LNCaP clone FGC (cell line): Measurements from ENCODE around the gene SH3D19.

ENCODE experiments used
- DNase-seq: peaks from one replicate; pipeline ENCODE4 v3.0.0-alpha.2; 2011; ENCODE audit warnings: low read depth
- H3K4me3 ChIP-seq: 2 replicates; pipeline ENCODE4 v1.5.1; 2011; ENCODE audit warnings: mild to moderate bottlenecking, low read depth, low read length, control low read depth
- TF ChIP-seq, protein P1 (sequence below): IDR thresholded peaks from 2 replicates; pipeline ENCODE4 v1.5.1; 2012; ENCODE audit warnings: mild to moderate bottlenecking; ENCODE audit not compliant: control insufficient read depth, insufficient read depth; ENCODE audit errors: extremely low read depth

Gene SH3D19

DNA sequence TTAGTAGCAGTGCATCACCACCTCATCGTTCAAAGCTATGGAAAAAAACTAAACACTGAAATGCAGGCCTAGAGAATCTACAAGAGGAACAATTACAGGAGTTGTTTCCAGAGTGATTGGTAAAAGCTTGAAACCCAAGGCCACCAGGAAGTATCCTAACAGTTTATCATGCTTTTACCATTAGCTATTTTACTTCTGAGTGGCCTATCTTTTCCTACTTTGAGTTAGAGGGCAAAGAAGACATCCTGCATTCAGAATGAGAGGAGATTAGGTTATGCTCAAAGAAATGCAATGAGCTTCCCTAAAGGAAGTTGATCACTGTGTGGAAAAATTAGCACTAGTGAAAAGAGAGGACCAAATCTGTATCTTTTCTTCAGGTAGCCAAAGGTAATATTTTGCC, 118.2 kb downstream of the SH3D19 start:
- DNase-seq, result no peak
- H3K4me3 ChIP-seq, result no peak overlapping the region
- TF ChIP-seq, protein P1, sequence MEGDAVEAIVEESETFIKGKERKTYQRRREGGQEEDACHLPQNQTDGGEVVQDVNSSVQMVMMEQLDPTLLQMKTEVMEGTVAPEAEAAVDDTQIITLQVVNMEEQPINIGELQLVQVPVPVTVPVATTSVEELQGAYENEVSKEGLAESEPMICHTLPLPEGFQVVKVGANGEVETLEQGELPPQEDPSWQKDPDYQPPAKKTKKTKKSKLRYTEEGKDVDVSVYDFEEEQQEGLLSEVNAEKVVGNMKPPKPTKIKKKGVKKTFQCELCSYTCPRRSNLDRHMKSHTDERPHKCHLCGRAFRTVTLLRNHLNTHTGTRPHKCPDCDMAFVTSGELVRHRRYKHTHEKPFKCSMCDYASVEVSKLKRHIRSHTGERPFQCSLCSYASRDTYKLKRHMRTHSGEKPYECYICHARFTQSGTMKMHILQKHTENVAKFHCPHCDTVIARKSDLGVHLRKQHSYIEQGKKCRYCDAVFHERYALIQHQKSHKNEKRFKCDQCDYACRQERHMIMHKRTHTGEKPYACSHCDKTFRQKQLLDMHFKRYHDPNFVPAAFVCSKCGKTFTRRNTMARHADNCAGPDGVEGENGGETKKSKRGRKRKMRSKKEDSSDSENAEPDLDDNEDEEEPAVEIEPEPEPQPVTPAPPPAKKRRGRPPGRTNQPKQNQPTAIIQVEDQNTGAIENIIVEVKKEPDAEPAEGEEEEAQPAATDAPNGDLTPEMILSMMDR, result no peak

DNA sequence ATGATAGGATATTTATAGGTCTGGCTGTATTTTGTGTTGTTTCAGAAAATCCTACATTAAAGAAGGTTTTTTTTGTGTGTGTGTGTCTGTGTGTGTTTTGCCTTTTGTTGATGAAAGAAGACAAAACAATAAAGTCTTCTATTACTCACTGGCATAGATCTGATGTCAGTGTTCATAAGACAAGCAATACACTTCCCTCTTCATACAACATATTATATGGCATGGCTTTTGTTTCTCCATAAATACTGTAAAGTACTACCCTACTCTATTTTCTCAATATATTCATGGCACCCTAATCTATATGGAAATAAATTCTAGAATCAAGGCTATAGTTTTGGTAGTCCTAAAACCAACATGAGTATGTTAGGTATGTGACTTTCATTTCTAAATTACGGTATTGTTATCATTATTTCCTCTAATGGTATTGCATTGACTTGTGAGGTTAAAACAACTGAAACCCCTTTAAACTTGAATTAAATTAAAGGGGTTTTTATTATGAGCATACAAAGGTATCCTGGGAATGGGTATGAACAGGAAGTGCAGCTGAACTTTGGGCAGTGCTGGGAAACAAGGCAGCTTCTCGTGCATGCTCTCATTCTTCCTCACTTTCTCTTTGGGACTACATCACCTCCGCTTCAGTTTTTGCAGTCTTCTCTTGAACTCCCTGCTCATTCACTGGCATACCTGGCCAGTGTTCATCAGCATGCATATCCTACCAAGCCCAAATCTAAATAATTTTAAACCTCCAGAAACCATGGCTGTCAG, 119.0 kb downstream of the SH3D19 start:
- DNase-seq, result no peak
- no peak overlapping the region for H3K4me3 ChIP-seq
- TF ChIP-seq, protein P1, result no peak

DNA sequence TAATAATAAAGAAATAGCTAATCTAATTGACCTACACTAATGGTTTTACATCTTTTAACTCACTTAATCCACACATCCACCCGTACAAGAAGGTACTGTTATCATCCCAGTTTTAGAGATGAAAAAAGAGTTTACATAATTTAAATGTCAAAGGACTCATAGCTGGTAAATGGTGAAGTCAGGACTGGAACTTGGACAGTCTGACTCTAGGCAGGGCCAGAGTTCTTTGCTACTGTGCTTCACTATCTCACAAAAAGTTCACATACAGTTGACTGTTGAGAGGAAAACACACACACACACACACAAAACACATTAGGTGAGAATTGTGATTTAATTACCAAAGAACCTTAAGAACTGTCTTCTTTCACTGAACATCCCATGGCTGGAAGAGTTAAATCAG, 119.7 kb downstream of the SH3D19 start:
- no peak for DNase-seq
- H3K4me3 ChIP-seq, result no peak overlapping the region
- TF ChIP-seq, protein P1, result no peak

DNA sequence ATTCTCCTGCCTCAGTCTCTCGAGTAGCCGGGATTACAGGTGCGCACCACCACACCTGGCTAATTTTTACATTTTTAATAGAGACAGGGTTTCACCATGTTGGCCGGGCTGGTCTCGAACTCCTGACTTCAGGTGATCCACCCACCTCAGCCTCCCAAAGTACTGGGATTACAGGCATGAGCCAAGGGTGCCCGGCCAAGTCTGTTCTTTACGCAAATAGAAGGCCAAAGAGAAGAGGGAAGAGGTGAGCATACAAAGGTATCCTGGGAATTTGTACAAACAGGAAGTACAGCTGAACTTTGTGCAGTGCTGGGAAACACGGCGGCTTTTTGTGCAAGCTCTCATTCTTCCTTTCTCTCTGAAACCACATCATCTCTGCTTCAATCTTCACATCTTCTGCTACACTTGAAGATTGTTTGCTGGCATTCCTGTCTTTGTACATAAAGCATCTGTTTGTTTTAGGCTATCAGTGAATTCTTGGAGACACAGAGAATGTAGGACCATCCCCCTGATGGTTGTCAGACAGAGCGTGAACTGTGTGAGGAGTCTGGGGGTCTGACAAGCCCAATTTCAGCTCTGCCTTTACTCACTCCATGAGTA, 120.4 kb downstream of the SH3D19 start:
- no peak overlapping the region for H3K4me3 ChIP-seq
- no peak for DNase-seq
- TF ChIP-seq, protein P1, result no peak

DNA sequence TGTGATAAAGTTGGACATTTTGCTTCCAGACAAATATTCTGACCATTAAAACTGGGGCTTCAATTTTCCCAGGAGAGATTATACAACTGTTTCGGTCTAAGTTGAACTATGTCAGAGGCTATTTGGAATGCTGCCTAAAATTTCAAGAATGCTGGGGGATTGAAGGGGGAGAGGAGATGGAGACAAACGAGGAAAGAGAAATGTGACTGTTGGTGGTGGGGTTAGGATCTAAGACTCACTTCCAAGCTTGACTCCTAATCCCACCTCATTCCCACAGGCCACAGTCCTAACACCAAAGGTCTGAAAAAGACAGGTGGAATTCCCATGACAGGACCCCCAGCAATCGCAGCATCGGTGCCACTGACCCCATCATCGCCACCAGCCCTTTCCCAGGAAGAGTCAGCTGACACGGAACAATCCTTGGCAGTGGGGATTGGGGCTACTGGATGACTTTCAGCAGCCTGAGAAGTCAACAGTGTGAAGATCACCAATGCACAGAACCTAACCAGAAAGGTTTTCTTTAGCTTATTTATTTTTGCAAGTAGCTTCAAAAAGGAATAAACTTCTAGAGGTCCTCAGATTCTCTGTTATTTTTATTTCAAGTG, 122.5 kb downstream of the SH3D19 start:
- no peak overlapping the region for H3K4me3 ChIP-seq
- DNase-seq, result no peak
- TF ChIP-seq, protein P1, result no peak

DNA sequence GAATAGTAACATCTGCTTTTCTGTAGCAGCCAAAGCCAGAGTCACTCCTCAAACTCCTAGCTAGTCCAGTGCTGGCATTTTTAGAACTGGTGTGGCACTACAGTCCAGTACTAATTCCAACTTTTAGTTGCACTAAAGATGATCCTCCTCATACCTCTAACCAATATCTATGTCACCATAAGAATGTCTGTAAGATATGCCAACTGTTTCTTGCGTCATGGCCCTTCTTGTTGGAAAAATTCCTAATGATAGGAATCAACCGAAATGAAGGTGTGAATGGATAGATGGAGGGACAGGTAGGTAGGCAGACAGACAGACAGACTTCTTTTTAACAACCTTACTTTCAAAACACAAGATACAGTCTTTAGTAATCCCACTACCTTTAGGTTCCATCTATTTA, 123.0 kb downstream of the SH3D19 start:
- DNase-seq, result no peak
- no peak overlapping the region for H3K4me3 ChIP-seq
- TF ChIP-seq, protein P1, result no peak
